ENCODE measurements around the gene MYOT.
"Not testable (repeated sequence)": the region's sequence is repeated elsewhere in the genome, so short reads cannot be mapped to it uniquely, and the experiment has no call there.

The MYOT gene

GRCh38 chr5:137856201-137856600, 11.5 kb upstream of the MYOT start:
- DNase-seq (ENCODE audit: low read depth) = no peak

GRCh38 chr5:137856916-137857862, 10.5 kb upstream of the MYOT start:
- no peak for DNase-seq (ENCODE audit: low read depth)

GRCh38 chr5:137858223-137858916, 9.3 kb upstream of the MYOT start:
- DNase-seq (ENCODE audit: low read depth) = no peak

- no peak for DNase-seq (ENCODE audit: low read depth)
Measured at GRCh38 chr5:137858954-137859353, 8.7 kb upstream of the MYOT start.

GRCh38 chr5:137862251-137862650, 5.4 kb upstream of the MYOT start:
- no peak for DNase-seq (ENCODE audit: low read depth)

GRCh38 chr5:137863653-137864052, 4.0 kb upstream of the MYOT start:
- not testable (repeated sequence) for DNase-seq (ENCODE audit: low read depth)

- no peak for DNase-seq (ENCODE audit: low read depth)
Measured at GRCh38 chr5:137866541-137867388, 895 bp upstream of the MYOT start.

- no peak for DNase-seq (ENCODE audit: low read depth)
Measured at GRCh38 chr5:137870647-137871339, 3.1 kb downstream of the MYOT start.

GRCh38 chr5:137871571-137871970, 3.9 kb downstream of the MYOT start:
- DNase-seq (ENCODE audit: low read depth) = no peak

GRCh38 chr5:137872466-137872865, 4.8 kb downstream of the MYOT start:
- no peak for DNase-seq (ENCODE audit: low read depth)

- no peak for DNase-seq (ENCODE audit: low read depth)
Measured at GRCh38 chr5:137876101-137876500, 8.4 kb downstream of the MYOT start.

- DNase-seq (ENCODE audit: low read depth) = no peak
Measured at GRCh38 chr5:137880313-137880712, 12.7 kb downstream of the MYOT start.

GRCh38 chr5:137887831-137888230, 20.2 kb downstream of the MYOT start:
- DNase-seq (ENCODE audit: low read depth) = no peak

- DNase-seq (ENCODE audit: low read depth) = no peak
Measured at GRCh38 chr5:137888466-137888862, 20.8 kb downstream of the MYOT start.

- peak; percentile 64 for DNase-seq (ENCODE audit: low read depth)
Measured at GRCh38 chr5:137888863-137889759, 21.5 kb downstream of the MYOT start, which contains the start of gene PKD2L2. PKD2L2 (plus strand) TSS chr5:137889457; CDS start chr5:137889492, 35 bp downstream.

- no peak for DNase-seq (ENCODE audit: low read depth)
Measured at GRCh38 chr5:137890845-137891244, 23.2 kb downstream of the MYOT start.

- no peak for DNase-seq (ENCODE audit: low read depth)
Measured at GRCh38 chr5:137891849-137892248, 24.2 kb downstream of the MYOT start.

- DNase-seq (ENCODE audit: low read depth) = no peak
Measured at GRCh38 chr5:137894586-137894985, 26.9 kb downstream of the MYOT start.

GRCh38 chr5:137896560-137896959, 28.9 kb downstream of the MYOT start:
- no peak for DNase-seq (ENCODE audit: low read depth)

- DNase-seq (ENCODE audit: low read depth) = no peak
Measured at GRCh38 chr5:137899493-137899892, 31.8 kb downstream of the MYOT start.

Data from stimulated activated CD8-positive, alpha-beta memory T cell treated with anti-CD3 and anti-CD28 coated beads, Interleukin-15, amount 100 ng/mL, for 24 hours (primary cell).